Activated CD8-positive, alpha-beta T cell treated with anti-CD3 and anti-CD28 coated beads, Interleukin-2, amount 10 ng/mL, durations not matched to agents 7 days and 5 days (primary cell): ENCODE results near the gene RIMS1. TPM values are rescaled to one million over a fixed set of nuclear protein-coding genes. Genes with fewer than 3 reads are reported as not detected.

ENCODE experiments used
- ATAC-seq: fragments of 150-1000 bp; cut with Tn5 transposase; one replicate; pipeline ENCODE4 v1.10.0; 2021; ENCODE audit warnings: moderate library complexity
- CTCF ChIA-PET: fragments of 350-600 bp; sonication (Branson Sonifier 250); formaldehyde crosslinking; loops from one replicate; lab custom pipeline; 2021; ENCODE audit warnings: antibody characterized with exemption; lab: Charles Lee
- POLR2A ChIA-PET: fragments of 350-600 bp; sonication (Branson Sonifier 250); formaldehyde crosslinking; loops from one replicate; lab custom pipeline; 2021; ENCODE audit warnings: antibody characterized with exemption; lab: Charles Lee
- DNase-seq: peaks from one replicate; pipeline ENCODE4 v3.0.0-alpha.2; 2020
- H3K27ac Mint-ChIP-seq: one replicate; pipeline ENCODE4 v1.8.0; 2021; ENCODE audit warnings: mild to moderate bottlenecking, mixed read lengths
- H3K27me3 Mint-ChIP-seq: one replicate; pipeline ENCODE4 v1.8.0; 2021; ENCODE audit warnings: low read depth, mixed read lengths
- H3K36me3 Mint-ChIP-seq: one replicate; pipeline ENCODE4 v1.8.0; 2021; ENCODE audit warnings: low read depth, mixed read lengths
- H3K4me1 Mint-ChIP-seq: one replicate; pipeline ENCODE4 v1.8.0; 2021; ENCODE audit warnings: low read depth, mixed read lengths
- H3K4me3 Mint-ChIP-seq: one replicate; pipeline ENCODE4 v1.8.0; 2021; ENCODE audit warnings: mild to moderate bottlenecking, mixed read lengths
- H3K9me3 Mint-ChIP-seq: one replicate; pipeline ENCODE4 v1.8.0; 2022; ENCODE audit warnings: mixed read lengths; ENCODE audit not compliant: insufficient read depth
- total RNA-seq, 2 experiments: library from RNA; stranded (reverse); gene quantifications; one replicate each; pipeline ENCODE4 v1.2.3, GENCODE V29; 2021

RIMS1 gene
- total RNA-seq, 2 experiments from 2014 or later, result not detected

DNA sequence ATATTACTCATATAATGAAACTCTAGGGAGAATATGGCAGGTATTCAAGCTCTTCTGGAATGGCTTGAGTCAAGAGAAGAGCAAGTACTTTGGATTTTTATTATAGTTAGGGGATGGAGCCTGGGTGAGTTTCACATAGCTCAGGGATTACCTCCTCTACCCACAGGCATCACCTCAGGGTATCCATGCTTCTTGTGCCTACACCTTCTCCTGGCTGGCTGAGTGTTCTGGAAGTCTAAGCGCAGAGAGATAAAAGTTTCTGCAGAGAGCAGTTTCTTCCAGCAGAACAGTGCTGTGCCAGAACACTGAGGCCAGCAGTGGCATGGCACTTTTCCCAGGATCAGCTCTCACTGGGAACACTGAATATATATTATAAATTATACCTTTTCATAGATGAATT, 535.8 kb downstream of the RIMS1 start:
- Mint-ChIP-seq H3K4me1 (no peaks in the 10 kb centered on the region), H3K36me3 (no peaks in the 10 kb centered on the region), H3K4me3 (no peak overlapping the region), H3K27ac (no peak overlapping the region), H3K27me3 (peaks cover 2% of the 10 kb centered on the region), H3K9me3 (no peaks in the 10 kb centered on the region)
- ATAC-seq (no peak), DNase-seq (no peak)
- POLR2A ChIA-PET, result no interaction called here
- CTCF ChIA-PET, result interaction anchor here (6.6 kb wide), 1 partner anchor 11 kb away, joined by 60 read pairs; no protein-coding TSS in a partner anchor

DNA sequence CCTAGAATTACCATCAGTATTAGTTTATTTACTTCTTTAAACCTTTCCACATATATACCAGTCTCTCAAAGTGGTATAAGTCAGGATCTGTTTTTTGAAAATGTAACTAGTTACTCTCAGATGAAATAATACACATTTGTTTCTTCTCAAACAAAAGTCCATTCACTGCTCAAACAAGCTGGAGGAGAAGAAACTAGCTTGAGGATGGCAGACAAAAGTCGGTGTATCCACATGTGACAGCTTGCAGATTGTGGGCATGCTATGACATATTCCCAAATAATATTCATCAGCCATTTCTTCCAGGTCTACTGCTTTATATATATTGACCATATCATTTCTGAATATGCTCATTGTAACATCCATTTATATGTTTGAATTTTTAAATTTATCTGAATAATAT, 538.1 kb downstream of the RIMS1 start:
- POLR2A ChIA-PET, result no interaction called here
- Mint-ChIP-seq H3K4me3 (no peak overlapping the region), H3K9me3 (no peaks in the 10 kb centered on the region), H3K27ac (no peak overlapping the region), H3K27me3 (peaks cover 6% of the 10 kb centered on the region), H3K4me1 (no peaks in the 10 kb centered on the region), H3K36me3 (no peaks in the 10 kb centered on the region)
- CTCF ChIA-PET, result interaction anchor here (6.6 kb wide), 1 partner anchor 13 kb away, joined by 60 read pairs; no protein-coding TSS in a partner anchor
- no peak for ATAC-seq
- DNase-seq, result no peak

DNA sequence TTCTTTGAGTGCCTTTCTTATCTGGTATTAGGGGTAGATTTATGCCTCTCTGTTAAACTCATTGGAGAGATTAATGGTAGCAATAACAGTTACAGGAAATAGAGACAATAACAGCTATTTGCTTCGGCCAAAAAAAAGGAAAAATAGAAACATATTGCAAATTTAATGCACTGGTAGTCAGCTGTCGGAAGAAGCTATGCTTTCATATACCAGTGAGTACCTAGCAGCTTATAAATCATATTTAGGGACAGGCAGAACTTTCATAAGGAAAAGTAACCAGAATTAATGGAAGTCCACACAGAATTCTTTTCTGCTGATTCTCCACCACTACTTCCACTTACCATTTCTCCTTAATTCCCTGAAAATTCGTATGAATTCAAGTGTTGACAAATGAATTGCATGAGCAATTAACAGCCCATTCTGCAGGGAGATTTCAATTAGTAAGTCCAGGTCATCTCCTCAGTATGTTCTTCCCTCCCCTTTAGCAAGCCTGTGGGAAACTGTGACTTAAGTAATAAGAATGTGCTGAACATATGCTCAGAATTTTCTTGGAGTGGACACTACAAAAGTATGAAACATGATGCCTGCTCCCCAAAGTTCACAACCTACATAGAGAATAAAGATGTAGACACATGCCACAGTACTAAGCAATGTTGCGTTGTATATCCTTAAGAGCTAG, 538.8 kb downstream of the RIMS1 start:
- ChIA-PET CTCF (interaction anchor here (6.6 kb wide), 1 partner anchor 14 kb away, joined by 60 read pairs; no protein-coding TSS in a partner anchor), POLR2A (no interaction called here)
- Mint-ChIP-seq H3K27me3 (peaks cover 6% of the 10 kb centered on the region), H3K4me3 (no peak overlapping the region), H3K4me1 (no peaks in the 10 kb centered on the region), H3K27ac (no peak overlapping the region), H3K36me3 (no peaks in the 10 kb centered on the region), H3K9me3 (no peaks in the 10 kb centered on the region)
- ATAC-seq, result no peak
- DNase-seq, result no peak

DNA sequence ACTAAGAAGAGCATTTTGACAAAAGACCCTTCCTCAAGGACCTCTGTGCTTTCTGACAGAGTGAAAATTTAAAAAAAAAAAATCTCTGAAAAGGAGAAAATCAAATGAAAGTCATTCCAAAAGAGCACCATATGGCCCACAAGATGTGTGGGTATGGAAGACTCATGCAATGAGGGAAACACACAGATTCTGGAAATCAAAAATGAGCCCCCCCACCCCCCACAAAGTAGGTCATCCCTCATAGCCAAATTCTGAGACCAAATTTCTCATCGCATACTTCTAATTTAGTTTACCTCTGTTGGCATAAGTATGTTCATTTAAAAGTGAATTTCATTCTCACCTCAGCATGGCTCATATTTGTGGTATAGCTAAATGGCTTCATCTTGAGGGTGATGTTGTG, 554.3 kb downstream of the RIMS1 start:
- DNase-seq (no peak), ATAC-seq (no peak)
- H3K4me3 Mint-ChIP-seq, result no peak overlapping the region
- H3K4me1 Mint-ChIP-seq, result no peaks in the 10 kb centered on the region
- ChIA-PET POLR2A (no interaction called here), CTCF (no interaction called here)
- H3K27ac Mint-ChIP-seq, result no peak overlapping the region
- H3K36me3 Mint-ChIP-seq, result no peaks in the 10 kb centered on the region
- H3K27me3 Mint-ChIP-seq, result peaks cover 11% of the 10 kb centered on the region
- H3K9me3 Mint-ChIP-seq, result no peaks in the 10 kb centered on the region

DNA sequence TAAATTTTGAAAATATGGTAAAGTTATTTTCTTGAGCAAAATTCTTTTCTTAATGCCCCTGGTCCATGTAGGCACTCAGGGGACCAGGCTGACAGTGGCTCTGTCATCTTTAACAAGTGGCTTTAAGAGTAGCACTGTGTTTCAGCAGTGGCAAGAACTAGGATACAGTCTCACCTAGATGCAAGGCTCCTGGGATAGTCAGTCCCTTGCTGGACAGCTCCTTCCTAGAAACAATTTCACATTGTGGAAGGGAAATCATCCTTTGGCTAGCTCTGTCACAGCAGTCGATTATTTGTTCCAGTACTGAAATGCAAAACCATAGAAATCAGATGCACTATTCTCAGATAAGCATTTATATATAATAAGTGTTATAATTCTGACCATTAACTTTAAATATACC, 560.1 kb downstream of the RIMS1 start:
- CTCF ChIA-PET, result no interaction called here

More for the DNA sequence above, 560.1 kb downstream of the RIMS1 start:
- ATAC-seq, result no peak
- POLR2A ChIA-PET, result no interaction called here
- Mint-ChIP-seq H3K4me1 (no peaks in the 10 kb centered on the region), H3K9me3 (no peaks in the 10 kb centered on the region), H3K27me3 (peaks cover 8% of the 10 kb centered on the region), H3K36me3 (no peaks in the 10 kb centered on the region), H3K27ac (no peak overlapping the region), H3K4me3 (no peak overlapping the region)
- DNase-seq, result no peak
